GM12878 (cell line): ENCODE results near the gene STARD10. TPM values are rescaled to one million over a fixed set of nuclear protein-coding genes. Genes with fewer than 3 reads are reported as not detected.

Source experiments
- ATAC-seq: fragments of 200-7000 bp; cut with Tn5 transposase; 3 replicates; pipeline ENCODE4 v1.9.1; 2020; ENCODE audit warnings: mild to moderate bottlenecking, moderate library complexity
- BruUV-seq: library from RNA; stranded (reverse); fragments of 400-500 nt; replicated peaks from 2 replicates; lab custom pipeline; 2021; lab: Mats Ljungman, UMichigan
- CTCF ChIA-PET: fragments of 300-600 bp; sonication (Branson Sonifier 250); formaldehyde crosslinking; extraction: SDS; loops from one replicate; lab custom pipeline; 2021; ENCODE audit warnings: inconsistent platforms; lab: Yijun Ruan, JAX
- POLR2A ChIA-PET: fragments of 350-600 bp; formaldehyde crosslinking; extraction: SDS; loops from one replicate; lab custom pipeline; 2021; ENCODE audit warnings: inconsistent platforms; lab: Charles Lee
- RAD21 ChIA-PET: fragments of 300-600 bp; sonication (Branson Sonifier 250); formaldehyde crosslinking; loops from one replicate; lab custom pipeline; 2023; ENCODE audit warnings: antibody characterized with exemption; ENCODE audit not compliant: unreplicated experiment; lab: Charles Lee
- SMC1A ChIA-PET: fragments of 300-600 bp; sonication (Branson Sonifier 250); formaldehyde crosslinking; loops from one replicate; lab custom pipeline; 2023; ENCODE audit not compliant: unreplicated experiment, uncharacterized antibody; lab: Charles Lee
- DNase-seq: peaks from one replicate; pipeline ENCODE4 v3.0.0-alpha.2; 2011; ENCODE audit warnings: low read depth, low spot score
- FAIRE-seq: peaks from 3 replicates; lab custom pipeline; 2011; peaks lifted over from hg19 to GRCh38; lab: Jason Lieb, UNC
- H2AFZ ChIP-seq: 2 replicates; pipeline ENCODE4 v1.6.0; 2011; ENCODE audit warnings: low read depth, low read length, control low read depth; ENCODE audit not compliant: control insufficient read depth
- H3K27ac ChIP-seq: 2 replicates; pipeline ENCODE4 v1.5.1; 2011; ENCODE audit warnings: control low read depth; ENCODE audit not compliant: control insufficient read depth, insufficient read depth
- H3K27me3 ChIP-seq, 2 experiments: replicated peaks in 1 of 2; 2 replicates each; pipeline versions ENCODE4 v1.6.0 to v1.6.1; 2011; ENCODE audit warnings: low read length in 1 of 2; ENCODE audit not compliant: control insufficient read depth in 2 of 2, insufficient read depth in 2 of 2
- H3K36me3 ChIP-seq, 2 experiments: 2 replicates each; pipeline ENCODE4 v1.5.1; 2011; ENCODE audit warnings: low read length in 1 of 2; ENCODE audit not compliant: control insufficient read depth in 2 of 2, insufficient read depth in 2 of 2
- H3K4me1 ChIP-seq: 2 replicates; pipeline ENCODE4 v1.6.1; 2011; ENCODE audit warnings: mild to moderate bottlenecking, low read length, moderate library complexity, mixed read lengths; ENCODE audit not compliant: control insufficient read depth, insufficient read depth
- H3K4me2 ChIP-seq: 2 replicates; pipeline ENCODE4 v1.6.0; 2011; ENCODE audit warnings: control low read depth; ENCODE audit not compliant: control insufficient read depth, insufficient read depth
- H3K4me3 ChIP-seq: fragments of 200-600 bp; sonication (generic); 2 replicates; pipeline ENCODE4 v1.5.1; 2016
- H3K79me2 ChIP-seq: 2 replicates; pipeline ENCODE4 v1.6.0; 2011; ENCODE audit warnings: low read length; ENCODE audit not compliant: control insufficient read depth, insufficient read depth
- H3K9ac ChIP-seq: 2 replicates; pipeline ENCODE4 v1.8.0; 2011; ENCODE audit warnings: low read length, control low read depth, mixed read lengths; ENCODE audit not compliant: control insufficient read depth, insufficient read depth
- H3K9me3 ChIP-seq: replicated peaks from 3 replicates; pipeline ENCODE4 v1.5.1; 2011; ENCODE audit warnings: mild to moderate bottlenecking, low read length; ENCODE audit not compliant: control insufficient read depth, insufficient read depth
- H4K20me1 ChIP-seq: 2 replicates; pipeline ENCODE4 v1.6.0; 2011; ENCODE audit not compliant: control insufficient read depth, insufficient read depth
- BHLHE40 ChIP-seq, 2 experiments: fragments of 450-650 bp in 1 of 2; IDR thresholded peaks; 2 replicates each; pipeline ENCODE4 v1.6.1; 2011 to 2017; ENCODE audit warnings: low read depth in 2 of 2, borderline replicate concordance in 1 of 2, improper control_type of control experiment in 1 of 2, low read length in 1 of 2, mild to moderate bottlenecking in 1 of 2
- EP300 ChIP-seq, 2 experiments: fragments of 150-350 bp in 1 of 2; IDR thresholded peaks; 2 replicates each; pipeline ENCODE4 v1.6.1; 2011 to 2012; ENCODE audit warnings: low read depth in 2 of 2, low read length in 2 of 2, borderline replicate concordance in 1 of 2, improper control_type of control experiment in 1 of 2, inconsistent platforms in 1 of 2; ENCODE audit not compliant: control insufficient read depth in 1 of 2
- HDGF ChIP-seq: fragments of 450-650 bp; IDR thresholded peaks from 2 replicates; pipeline ENCODE4 v1.6.1; 2016; ENCODE audit warnings: antibody characterized with exemption
- SREBF2 ChIP-seq: IDR thresholded peaks from 2 replicates; pipeline ENCODE4 v1.6.1; 2012; ENCODE audit warnings: mild to moderate bottlenecking, low read length
- ZNF384 ChIP-seq: IDR thresholded peaks from 2 replicates; pipeline ENCODE4 v1.6.1; 2012; ENCODE audit warnings: low read depth, mild to moderate bottlenecking, low read length, improper control_type of control experiment, borderline replicate concordance
- WGBS: methylation state at CpG from one replicate; pipeline ENCODE4 v1.1.6; 2016; ENCODE audit warnings: low lambda C conversion rate; ENCODE audit not compliant: insufficient replicate concordance, insufficient coverage; ENCODE audit errors: missing lambda C conversion rate; 5-methylcytosine and 5-hydroxymethylcytosine counted together
- in situ Hi-C: fragments of 300-500 bp; cut with MboI; formaldehyde crosslinking; loops from 9 replicates; pipeline ENCODE4 v1.14.3; 2018; ENCODE audit warnings: mixed read lengths
- intact Hi-C: fragments of 100-400 bp; cut with micrococcal nuclease; formaldehyde crosslinking; loops from one replicate; pipeline ENCODE4 v1.14.2; 2022; ENCODE audit not compliant: unreplicated experiment
- polyA plus RNA-seq, 11 experiments: library from polyadenylated mRNA; depleted of rRNA in 4 of 11; unstranded in 6 of 11; stranded (reverse) in 5 of 11; fragments of >200 nt; fragmentation: Nextera tagmentation in 4 of 11; fragmentation: Illumina TruSeq in 1 of 11; extraction: Ambion mirVana in 4 of 11; extraction: Trizol in 1 of 11; gene quantifications; 1 replicate in 1 of 11; 2 replicates in 10 of 11; pipeline versions ENCODE4 v1.2.1 to v1.2.3, GENCODE V29; 2011 to 2016; ENCODE audit warnings: inconsistent platforms in 2 of 11, missing spikeins in 2 of 11, low read depth in 1 of 11
- total RNA-seq, 4 experiments: library from RNA; depleted of rRNA in 3 of 4; stranded (reverse); fragments of >200 nt in 3 of 4; fragmentation: Illumina TruSeq in 1 of 4; extraction: Trizol in 1 of 4; gene quantifications; 2 replicates each; pipeline versions ENCODE4 v1.2.1 to v1.2.3, GENCODE V29; 2013 to 2021
- TF ChIP-seq, protein P1 (sequence below): IDR thresholded peaks from 2 replicates; pipeline ENCODE4 v1.6.1; 2011; ENCODE audit warnings: low read depth, mild to moderate bottlenecking, low read length, moderate library complexity, borderline replicate concordance; ENCODE audit errors: extremely low read depth

STARD10 gene
- total and polyA plus RNA-seq, 10 of the 15 experiments (the other 5 are each of a cell fraction or from before 2014, with no cell fraction given): 0.15 to 43.2 (median 23.1) TPM

DNA sequence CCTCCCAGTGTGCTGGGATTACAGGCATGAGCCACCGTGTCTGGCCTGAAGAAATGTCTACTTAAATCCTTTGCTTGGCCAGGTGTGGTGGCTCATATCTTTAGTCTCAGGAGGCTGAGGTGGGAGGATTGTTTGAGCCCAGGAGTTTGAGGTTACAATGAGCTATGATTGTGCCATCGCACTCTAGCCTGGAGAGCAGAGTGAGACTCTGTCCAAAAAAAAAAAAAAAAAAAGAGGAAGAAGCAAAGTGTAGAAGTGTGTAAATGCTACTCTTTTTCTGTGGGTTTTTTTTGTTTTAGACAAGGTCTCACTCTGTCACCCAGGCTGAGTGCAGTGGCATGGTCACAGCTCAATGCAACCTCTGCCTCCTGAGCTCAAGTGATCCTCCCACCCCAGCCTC is 13.9 kb upstream of the STARD10 start:
- Histone ChIP-seq H3K4me2 (no peak overlapping the region), H3K4me3 (no peak overlapping the region), H3K4me1 (peaks cover 9% of the 10 kb centered on the region), H3K36me3 (peaks cover 0 to 2% of the 10 kb centered on the region in 2 experiments; a peak in 1 of 4 replicates), H3K27me3 (no peaks in the 10 kb centered on the region), H4K20me1 (no peaks in the 10 kb centered on the region), H3K9ac (no peak overlapping the region), H2AFZ (no peak overlapping the region), H3K27ac (no peak overlapping the region), H3K9me3 (no peaks in the 10 kb centered on the region), H3K79me2 (peaks cover 20% of the 10 kb centered on the region)
- peak; percentile 44 for ATAC-seq
- no peak for FAIRE-seq
- no peak for DNase-seq
- BruUV-seq: no TSS peak
- WGBS: 6% methylated on average over 1 of the region's 2 CpGs
- ChIA-PET RAD21 (interaction anchor here (0.6 to 1.5 kb wide), 6 partner anchors 8 to 481 kb away, joined by 4 to 5 read pairs (median 4); partner anchors contain the start of gene STARD10), CTCF (interaction anchor here (0.7 to 1.4 kb wide), 7 partner anchors 11 to 132 kb away, joined by 3 to 7 read pairs (median 3); partner anchors contain the start of gene STARD10), POLR2A (interaction anchor here (0.6 to 1.4 kb wide), 5 partner anchors 10 to 379 kb away, joined by 3 to 4 read pairs (median 3); no protein-coding TSS in a partner anchor), SMC1A (interaction anchor here (0.9 to 1.5 kb wide), 4 partner anchors 10 to 71 kb away, joined by 3 to 5 read pairs (median 4); partner anchors contain the start of gene STARD10)
- TF ChIP-seq, protein P1, sequence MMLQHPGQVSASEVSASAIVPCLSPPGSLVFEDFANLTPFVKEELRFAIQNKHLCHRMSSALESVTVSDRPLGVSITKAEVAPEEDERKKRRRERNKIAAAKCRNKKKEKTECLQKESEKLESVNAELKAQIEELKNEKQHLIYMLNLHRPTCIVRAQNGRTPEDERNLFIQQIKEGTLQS: no peak
- TF ChIP-seq HDGF: no peak
- TF ChIP-seq ZNF384: peak; percentile 58; the same call in 1 of the 2 replicates
- no peak for TF ChIP-seq BHLHE40 (IDR thresholded peaks at IDR 0.05; ENCODE audit: borderline replicate concordance in 1 of 2, low read depth in 2 of 2, low read length in 1 of 2)
- no peak for TF ChIP-seq SREBF2
- TF ChIP-seq EP300 (IDR thresholded peaks at IDR 0.05; ENCODE audit: borderline replicate concordance in 1 of 2, control insufficient read depth in 1 of 2, low read depth in 2 of 2, low read length in 2 of 2): no peak
- intact Hi-C loops: no loop called here
- in situ Hi-C loops: no loop called here
